DMS79 (cell line): ENCODE measurements around the gene DCUN1D5.
"Not testable (repeated sequence)": the region's sequence is repeated elsewhere in the genome, so short reads cannot be mapped to it uniquely, and the experiment has no call there.

Experiments used
- DNase-seq: peaks from one replicate; lab custom pipeline; 2025; lab: John Stamatoyannopoulos, UW

DCUN1D5 gene

DNA sequence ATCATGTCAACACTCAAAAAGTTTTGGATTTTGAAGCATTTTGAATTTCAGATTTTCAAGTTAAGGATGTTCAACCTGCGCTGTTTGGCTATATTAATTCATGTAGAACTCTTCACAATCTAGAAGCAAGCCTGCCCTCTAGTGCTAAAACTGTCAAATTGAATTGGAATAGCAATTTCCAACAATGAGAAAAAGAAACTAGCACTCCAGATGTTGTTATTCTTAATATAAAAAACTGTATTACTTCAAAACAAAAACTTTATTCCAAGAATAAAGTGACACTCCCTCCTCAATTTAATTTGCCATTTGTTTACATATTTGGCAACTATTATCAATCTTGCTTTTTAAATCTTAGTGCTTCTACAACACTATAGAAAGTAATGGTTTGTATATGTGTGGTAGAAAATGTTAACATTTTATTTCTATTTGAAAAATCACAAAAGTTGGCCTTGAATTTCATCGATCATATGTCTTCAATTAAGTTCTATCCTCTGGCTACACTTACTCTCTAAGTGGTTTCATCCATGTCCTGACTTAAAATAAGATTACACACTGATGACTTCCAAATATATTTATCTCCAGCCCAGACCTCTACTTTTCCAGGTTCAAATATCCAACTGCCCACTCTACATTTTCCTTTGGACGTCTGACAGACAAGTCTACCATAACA, 36.6 kb downstream of the DCUN1D5 start:
- peak; percentile 2 for DNase-seq

DNA sequence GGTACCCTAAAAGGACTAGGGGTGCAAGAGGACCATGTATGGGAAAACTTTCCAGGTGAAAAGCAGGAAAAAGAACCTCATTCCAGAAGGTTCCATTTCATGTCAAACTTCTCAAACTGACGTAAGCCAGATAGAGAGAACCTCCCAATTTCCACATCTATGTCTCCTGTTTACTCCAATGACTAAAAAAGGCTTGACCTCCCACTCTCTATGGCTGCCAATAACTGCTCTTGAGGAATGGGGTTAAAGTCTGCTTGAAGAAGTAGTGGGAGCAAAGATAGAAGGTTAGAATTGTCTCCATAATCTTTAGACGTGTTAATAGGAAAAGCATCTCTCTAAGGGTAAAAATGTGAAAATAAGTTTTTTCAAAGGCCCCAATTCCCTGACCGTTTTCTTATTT, 38.0 kb downstream of the DCUN1D5 start:
- no peak for DNase-seq

DNA sequence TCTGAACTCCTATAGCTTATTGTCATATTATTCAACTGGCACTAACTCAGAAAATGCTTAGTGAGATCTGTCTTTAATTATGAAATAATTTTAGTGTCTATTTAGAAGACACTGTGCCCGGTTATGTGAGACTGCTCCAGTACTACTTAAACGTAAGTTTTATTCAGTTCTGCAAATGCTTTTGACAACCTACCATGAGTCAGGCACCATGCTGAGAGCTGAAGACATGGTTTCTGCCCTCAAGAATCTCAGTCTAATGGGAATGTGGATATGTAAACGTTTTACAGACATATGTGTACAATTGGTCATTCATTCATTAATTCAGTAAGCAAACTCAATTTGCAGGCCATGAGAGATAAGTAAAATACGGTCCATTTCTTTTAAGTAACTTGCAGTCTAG, 40.0 kb downstream of the DCUN1D5 start:
- no peak for DNase-seq

DNA sequence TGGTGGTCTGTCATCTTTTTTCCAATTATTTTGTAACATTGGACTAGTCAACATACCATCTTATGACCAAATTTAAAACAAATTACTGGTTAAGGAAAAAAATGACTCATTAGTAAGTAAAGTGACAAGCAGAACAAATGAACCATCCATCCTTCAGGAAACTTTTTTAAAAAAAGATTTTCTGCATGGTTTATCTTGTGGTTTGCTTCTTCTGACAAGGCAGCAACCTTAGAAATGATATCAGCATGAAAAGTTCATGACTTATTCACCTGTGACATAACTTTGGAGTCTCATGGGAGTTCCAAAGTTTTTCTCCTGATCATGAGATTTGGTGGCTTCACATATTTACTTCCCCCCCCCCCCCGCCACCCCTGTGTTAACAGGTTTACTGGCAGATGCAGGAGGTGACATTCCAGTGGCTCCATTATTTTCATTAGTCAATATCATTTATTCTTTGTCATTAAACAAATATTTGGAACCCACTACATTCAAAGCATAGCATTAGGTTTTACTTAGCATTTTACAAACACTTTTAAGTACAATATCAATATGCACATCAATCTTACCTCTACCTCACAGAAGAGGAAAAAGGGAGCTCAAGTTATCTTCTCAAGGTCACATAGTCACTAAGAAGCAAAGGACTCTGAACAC, 40.7 kb downstream of the DCUN1D5 start:
- DNase-seq: no peak

DNA sequence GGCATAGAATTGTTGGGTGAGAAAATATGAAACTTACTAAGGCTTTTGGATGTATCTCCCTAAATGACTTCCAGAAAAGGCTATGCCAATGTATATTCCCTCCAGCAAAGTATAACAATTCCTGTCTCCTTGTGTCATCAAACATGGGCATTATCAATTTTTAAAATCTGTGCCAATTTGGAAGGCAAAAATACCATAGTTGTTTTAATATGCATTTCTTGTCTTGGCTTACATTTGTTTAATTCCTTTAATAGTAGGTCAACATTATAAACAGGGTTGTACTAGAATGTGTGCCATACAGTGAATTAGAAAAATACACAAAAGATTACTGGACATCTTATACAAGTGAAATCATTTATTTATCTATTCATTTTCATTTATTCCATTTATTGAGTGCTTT, 41.6 kb downstream of the DCUN1D5 start:
- DNase-seq: no peak

DNA sequence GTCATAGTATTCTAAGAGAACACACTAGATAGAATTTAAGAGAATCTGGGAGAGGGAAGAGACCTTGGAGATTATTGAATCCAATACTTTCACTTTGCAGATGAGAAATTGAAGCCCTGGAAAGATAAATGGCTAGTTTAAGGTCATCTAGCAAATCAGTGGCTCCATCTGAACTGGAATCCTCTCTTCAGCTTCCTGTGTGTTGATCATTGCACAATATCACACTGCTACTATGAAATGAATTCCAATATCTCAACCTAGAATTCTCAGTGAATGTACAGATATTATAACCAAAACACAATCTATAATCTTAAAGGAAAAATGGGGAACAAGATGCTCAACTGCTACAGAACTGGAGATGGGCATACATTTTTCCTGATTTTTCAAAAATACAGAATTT, 44.1 kb downstream of the DCUN1D5 start:
- no peak for DNase-seq

DNA sequence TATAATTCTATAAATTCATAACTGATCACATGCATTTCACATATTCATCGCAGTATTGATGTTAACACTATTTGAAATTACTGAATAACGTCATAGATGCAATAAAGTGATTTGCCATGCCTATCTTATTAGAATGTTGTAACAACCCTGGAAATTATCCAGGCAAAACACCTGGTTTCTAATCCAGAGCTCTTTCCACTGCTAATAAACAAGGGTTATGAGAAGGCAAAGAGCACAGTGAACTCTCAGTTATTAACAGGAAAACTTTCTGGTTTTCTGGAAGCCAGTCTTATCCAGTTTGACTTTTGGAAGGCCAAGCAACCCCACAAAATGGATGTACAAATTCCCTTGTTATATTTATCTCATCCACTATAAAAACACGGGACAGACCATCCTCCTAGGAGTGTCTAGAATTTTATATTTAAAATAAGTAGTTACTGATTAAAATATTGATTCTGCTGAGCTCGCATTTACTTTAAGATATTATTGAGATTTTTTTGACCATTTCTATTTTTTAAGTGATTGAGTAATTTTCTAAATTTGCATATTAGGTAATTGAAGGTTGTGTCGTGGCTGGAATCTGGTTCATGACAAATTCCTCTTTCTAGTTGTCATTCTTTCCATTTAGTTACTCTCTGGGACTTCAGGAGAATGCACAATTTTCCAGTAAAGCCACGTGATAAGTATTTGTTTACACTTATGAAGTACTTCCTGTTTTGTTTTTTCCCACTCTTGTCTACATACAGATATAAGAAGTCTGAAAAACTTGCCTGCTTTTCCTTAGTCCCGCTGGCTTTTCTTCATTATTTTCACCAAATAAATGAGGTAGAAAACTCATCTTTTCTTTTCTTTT, 47.9 kb downstream of the DCUN1D5 start:
- no peak for DNase-seq

DNA sequence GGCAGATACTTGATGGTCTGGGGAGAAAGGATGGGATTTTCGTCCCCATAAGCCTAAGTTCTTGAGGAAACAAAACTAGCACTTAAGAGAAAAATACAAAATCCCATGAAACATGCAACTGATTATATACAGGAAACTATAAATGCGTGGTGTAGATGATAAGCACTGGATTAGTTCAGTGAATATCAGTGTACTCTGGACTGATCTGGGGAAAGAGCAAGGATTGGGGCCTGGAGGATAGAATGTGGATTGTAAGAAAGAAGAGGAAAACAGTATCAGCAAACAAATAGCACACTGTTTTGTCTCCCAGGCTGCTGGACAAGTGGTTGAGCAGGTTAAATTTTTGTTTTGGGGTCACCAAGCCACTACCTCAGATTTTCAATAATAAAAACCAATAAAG, 49.8 kb downstream of the DCUN1D5 start:
- DNase-seq: no peak

DNA sequence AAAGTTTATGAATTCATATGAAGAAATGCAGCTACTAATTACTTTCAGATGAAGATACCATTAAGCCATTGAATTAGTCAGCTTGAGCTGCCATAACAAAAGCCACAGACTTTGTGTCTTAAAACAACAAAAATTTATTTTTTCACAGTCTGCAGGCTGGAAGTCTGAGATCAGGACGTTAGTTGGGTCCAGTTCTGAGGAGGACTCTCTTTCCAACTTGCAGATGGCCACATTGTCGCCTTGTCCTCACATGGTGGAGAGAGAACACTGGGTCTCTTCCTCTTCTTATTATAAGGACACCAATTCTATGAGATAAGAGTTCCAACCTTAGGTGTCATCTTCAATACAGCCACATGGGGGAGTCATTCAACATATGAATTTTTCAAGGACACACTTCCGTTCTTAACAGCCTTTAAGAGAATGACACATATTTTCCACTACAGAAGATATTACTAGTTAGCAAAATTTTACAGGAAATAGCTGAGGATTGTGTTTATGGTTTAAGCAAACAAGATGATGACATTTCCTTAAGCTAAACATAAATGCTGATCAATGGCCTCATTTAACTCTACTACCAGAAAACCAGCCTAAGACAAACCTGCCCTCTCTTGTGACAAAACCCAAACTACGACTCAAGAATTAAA, 56.0 kb downstream of the DCUN1D5 start:
- DNase-seq: no peak

DNA sequence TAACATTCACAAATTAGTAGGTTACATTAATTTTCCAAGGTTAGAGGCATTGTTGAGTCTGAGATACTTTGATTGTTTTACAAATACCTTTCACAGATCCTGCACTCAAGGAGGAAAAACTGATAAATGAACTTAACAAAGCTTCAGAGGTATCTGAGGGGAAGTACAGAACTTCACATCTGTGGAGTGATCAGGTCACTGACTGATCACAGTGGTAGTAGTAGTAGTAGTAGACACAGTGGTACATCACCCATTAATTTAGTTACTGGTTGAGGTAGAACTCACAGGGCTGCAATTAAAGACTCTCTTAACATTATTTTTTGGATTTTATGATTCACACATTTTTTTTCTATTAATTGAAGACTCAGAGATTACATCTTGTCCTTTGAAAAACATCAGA, 56.7 kb downstream of the DCUN1D5 start:
- no peak for DNase-seq

DNA sequence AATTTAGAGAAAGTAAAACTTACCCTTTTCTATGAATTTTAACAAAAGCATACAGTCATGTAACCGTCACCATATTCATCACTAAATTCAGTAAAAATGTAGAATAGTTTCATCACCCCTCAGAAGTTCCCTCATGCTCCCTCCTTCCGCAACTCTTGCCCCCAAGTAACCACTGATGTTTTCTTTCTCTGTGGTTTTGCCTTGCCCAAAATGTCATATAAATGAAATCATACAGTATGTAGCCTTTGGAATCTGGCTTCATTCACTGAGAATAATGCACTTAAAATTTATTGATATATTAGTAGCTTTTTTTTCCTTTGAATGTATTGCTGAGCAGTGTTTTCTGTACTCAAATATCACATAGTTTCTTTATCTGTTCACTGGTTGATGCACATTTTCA, 60.1 kb downstream of the DCUN1D5 start:
- DNase-seq: no peak

DNA sequence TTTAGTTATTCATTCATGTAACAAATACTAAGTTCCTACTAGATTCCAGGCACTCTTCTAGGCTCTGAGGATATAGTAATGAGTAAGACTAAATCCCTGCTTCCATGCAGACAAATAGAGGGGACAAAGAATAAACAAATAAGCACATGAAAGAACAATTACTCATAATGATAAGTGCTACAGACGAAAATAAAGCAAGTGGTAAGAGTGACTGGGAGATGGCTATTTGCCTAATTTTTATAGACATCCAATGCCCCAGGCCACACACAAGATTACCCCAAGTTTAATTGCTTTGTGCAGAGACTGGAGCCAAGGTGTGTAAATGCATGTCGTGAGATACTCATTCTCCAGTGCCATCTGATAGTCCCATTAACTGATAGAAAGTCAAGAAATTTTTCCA, 62.6 kb downstream of the DCUN1D5 start:
- no peak for DNase-seq

DNA sequence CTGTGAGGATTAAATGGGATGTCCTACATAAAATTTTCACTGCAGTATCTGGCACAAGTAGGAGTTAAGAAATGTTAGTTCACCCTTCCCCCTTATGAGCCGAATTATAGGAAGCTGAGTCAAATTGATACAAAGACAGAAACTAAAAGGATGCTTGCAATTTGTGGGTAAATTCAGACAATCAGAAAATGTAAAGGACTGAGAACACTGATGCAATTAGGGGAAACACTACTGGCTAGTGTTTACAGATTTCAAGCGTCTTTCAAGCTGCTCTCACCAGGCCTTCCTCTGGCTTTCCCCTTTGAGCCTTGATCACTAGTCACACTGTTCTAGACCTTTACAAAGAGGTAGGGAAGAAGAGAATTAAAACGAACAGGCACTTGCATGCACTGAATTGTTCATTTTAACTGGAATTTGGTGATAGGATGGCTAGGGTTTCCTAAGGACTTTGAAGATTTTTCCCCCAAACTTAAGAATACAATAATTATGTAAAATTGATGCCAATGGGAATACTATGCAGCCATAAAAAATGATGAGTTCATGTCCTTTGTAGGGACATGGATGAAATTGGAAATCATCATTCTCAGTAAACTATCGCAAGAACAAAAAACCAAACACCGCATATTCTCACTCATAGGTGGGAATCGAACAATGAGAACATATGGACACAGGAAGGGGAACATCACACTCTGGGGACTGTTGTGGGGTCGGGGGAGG, 63.5 kb downstream of the DCUN1D5 start:
- DNase-seq: not testable (repeated sequence)

DNA sequence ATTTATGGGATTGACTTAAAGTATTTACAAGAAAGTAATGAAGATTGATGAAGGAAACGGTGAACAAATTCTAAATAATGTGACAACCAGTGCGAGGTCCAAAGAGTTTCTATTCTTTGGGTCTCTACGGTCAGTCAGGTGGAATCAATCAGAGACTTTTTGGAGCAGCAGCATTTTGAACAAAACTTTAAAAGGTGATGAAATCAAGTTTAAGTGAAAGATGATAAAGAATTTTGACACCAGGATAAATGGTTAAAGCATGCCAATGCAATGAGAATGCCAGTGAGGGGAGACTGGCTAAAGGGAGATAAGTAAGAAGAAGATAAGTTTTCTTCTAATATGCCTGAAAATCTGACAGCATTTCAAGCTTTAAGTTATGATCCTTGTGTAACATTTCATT, 67.9 kb downstream of the DCUN1D5 start:
- no peak for DNase-seq

DNA sequence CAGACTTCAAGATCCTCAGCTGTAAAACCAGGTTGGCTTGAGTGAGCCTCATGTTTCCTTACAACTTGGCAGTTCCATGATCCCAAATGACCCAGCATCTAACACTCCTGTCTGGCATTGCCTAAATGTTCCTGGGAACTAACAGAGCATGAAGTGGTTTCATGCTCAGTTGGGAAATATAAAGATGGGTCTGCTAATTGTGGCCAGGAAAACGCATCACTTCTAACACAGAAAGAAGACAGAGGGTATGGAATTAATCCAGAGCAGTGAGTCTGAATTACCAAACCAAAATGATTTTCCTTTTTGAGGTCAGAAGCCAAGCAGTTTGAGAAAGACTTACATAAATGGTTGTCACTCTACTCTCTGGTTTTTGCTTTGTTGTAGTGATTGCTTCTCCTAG, 75.9 kb downstream of the DCUN1D5 start:
- no peak for DNase-seq

DNA sequence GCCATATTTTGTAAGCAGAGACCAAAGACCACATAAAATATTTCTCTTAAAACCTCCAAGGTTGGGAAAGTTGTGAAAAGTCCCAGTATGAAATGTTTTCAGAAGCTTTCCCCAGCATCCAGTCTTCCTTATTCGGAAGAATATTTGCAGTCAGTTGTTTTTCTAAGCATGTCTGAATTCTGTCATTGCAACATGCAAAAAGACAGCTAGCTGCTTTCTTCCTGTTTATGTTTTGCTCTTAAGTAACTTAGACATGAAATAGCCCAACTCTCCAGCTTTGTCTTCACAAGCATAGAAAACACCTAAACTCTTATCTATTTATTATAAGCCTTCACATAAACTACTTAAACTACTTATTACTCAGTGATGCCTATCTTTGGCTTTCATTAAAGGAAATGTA, 78.5 kb downstream of the DCUN1D5 start:
- DNase-seq: no peak
